Measurements from ENCODE around the gene GEMIN4. TPM values are rescaled to one million over a fixed set of nuclear protein-coding genes. Genes with fewer than 3 reads are reported as not detected.

GEMIN4 gene
- total and polyA plus RNA-seq, 10 of the 15 experiments (the other 5 are each of a cell fraction or from before 2014, with no cell fraction given): 2.4 to 55.6 (median 34.5) TPM

- TF ChIP-seq SMAD1 (IDR thresholded peaks at IDR 0.05; ENCODE audit: low read depth, partially characterized antibody): no peak
- peak; percentile 56; the same call in 1 of the 2 replicates for TF ChIP-seq MTA2 (IDR thresholded peaks at IDR 0.05; ENCODE audit: low read depth)
- no peak; the same call in 1 of the 2 replicates for TF ChIP-seq WRNIP1 (IDR thresholded peaks at IDR 0.05; ENCODE audit: borderline replicate concordance, low read depth, low read length)
- no peak for TF ChIP-seq E4F1 (IDR thresholded peaks at IDR 0.05; ENCODE audit: borderline replicate concordance, partially characterized antibody)
- peak; percentile 35; the same call in 1 of the 2 replicates for TF ChIP-seq MXI1 (IDR thresholded peaks at IDR 0.05; ENCODE audit: low read depth, low read length)
- TF ChIP-seq PRDM15 (CRISPR knock-in tag; IDR thresholded peaks at IDR 0.05): no peak
- 0 out of 2 replicates have a peak, but pooled peaks have one; percentile 30 for TF ChIP-seq RFX5 (IDR thresholded peaks at IDR 0.05; ENCODE audit: low read depth, low read length)
- TF ChIP-seq RUNX3 (IDR thresholded peaks at IDR 0.05; ENCODE audit: low read length): peak; percentile 85
- TF ChIP-seq ETV6 (conservative IDR thresholded peaks at IDR 0.05 in 1 of 2, IDR thresholded peaks at IDR 0.05 in 1 of 2; ENCODE audit: borderline replicate concordance in 1 of 2, low read depth in 1 of 2): peak in 1 of 2 experiments; percentile 72; a peak in 2 of 4 replicates
- no peak for TF ChIP-seq SMC3 (IDR thresholded peaks at IDR 0.05; ENCODE audit: borderline replicate concordance, low read length)
- peak; percentile 23 for TF ChIP-seq SP1 (IDR thresholded peaks at IDR 0.05; ENCODE audit: low read depth, low read length)
- TF ChIP-seq PAX8 (IDR thresholded peaks at IDR 0.05): no peak
- no peak for TF ChIP-seq PKNOX1 (IDR thresholded peaks at IDR 0.05)
- no peak for TF ChIP-seq SUZ12 (IDR thresholded peaks at IDR 0.05; ENCODE audit: unreplicated experiment)
- 0 out of 2 replicates have a peak, but pooled peaks have one; percentile 19 for TF ChIP-seq MAX (IDR thresholded peaks at IDR 0.05; ENCODE audit: low read depth, low read length)
- no peak for TF ChIP-seq PAX5 (IDR thresholded peaks at IDR 0.05; ENCODE audit: borderline replicate concordance, low read depth, low read length)
- TF ChIP-seq IKZF1 (conservative IDR thresholded peaks at IDR 0.05): peak; percentile 87
- TF ChIP-seq FOXM1 (IDR thresholded peaks at IDR 0.05; ENCODE audit: low read depth, low read length): no peak
- no peak for TF ChIP-seq FOXK2 (IDR thresholded peaks at IDR 0.05)
- peak; percentile 37; the same call in 1 of the 2 replicates for TF ChIP-seq MLLT1 (IDR thresholded peaks at IDR 0.05)
- no peak for TF ChIP-seq CHD2 (IDR thresholded peaks at IDR 0.05; ENCODE audit: borderline replicate concordance, low read depth, low read length)
Observed at GRCh38 chr17:740240-741017, 11.6 kb downstream of the GEMIN4 start (continued).
